ENCODE measurements around the gene ARPC5L.
"Not testable (repeated sequence)": the region's sequence is repeated elsewhere in the genome, so short reads cannot be mapped to it uniquely, and the experiment has no call there.

ARPC5L gene

GRCh38 chr9:124894741-124895170 is 32.8 kb downstream of the ARPC5L start:
- no peak for DNase-seq

GRCh38 chr9:124897570-124898460 is 35.9 kb downstream of the ARPC5L start:
- no peak for DNase-seq

- no peak for DNase-seq
Measured at GRCh38 chr9:124899845-124900244, 37.9 kb downstream of the ARPC5L start.

GRCh38 chr9:124906966-124907365 is 45.0 kb downstream of the ARPC5L start:
- no peak for DNase-seq

- DNase-seq, result no peak
Measured at GRCh38 chr9:124908098-124908497, 46.2 kb downstream of the ARPC5L start.

- DNase-seq, result no peak
Measured at GRCh38 chr9:124911766-124912165, 49.8 kb downstream of the ARPC5L start.

- no peak for DNase-seq
Measured at GRCh38 chr9:124913378-124913777, 51.4 kb downstream of the ARPC5L start.

- DNase-seq, result no peak
Measured at GRCh38 chr9:124914753-124915405, 52.9 kb downstream of the ARPC5L start.

- not testable (repeated sequence) for DNase-seq
Measured at GRCh38 chr9:124920394-124920793, 58.5 kb downstream of the ARPC5L start.
